GM08714 (cell line): Measurements from ENCODE around the gene MPHOSPH8.

ENCODE experiments used
- H3K4me3 ChIP-seq: fragments of 200-500 bp; sonication (Bioruptor generic); 2 replicates; pipeline ENCODE4 v1.5.1; 2014; ENCODE audit warnings: mild to moderate bottlenecking, low read length, inconsistent platforms
- ZNF274 ChIP-seq: IDR thresholded peaks from 2 replicates; pipeline ENCODE4 v1.6.1; 2012; ENCODE audit warnings: mild to moderate bottlenecking, low read depth, low read length

MPHOSPH8 gene

GRCh38 chr13:19633479-19634255, at the start of gene MPHOSPH8:
MPHOSPH8 (plus strand) TSS chr13:19633659; CDS start chr13:19633749, 90 bp downstream.
- TF ChIP-seq ZNF274, result no peak
- H3K4me3 ChIP-seq, result peak within 1 kb of the TSS; percentile 95

DNA sequence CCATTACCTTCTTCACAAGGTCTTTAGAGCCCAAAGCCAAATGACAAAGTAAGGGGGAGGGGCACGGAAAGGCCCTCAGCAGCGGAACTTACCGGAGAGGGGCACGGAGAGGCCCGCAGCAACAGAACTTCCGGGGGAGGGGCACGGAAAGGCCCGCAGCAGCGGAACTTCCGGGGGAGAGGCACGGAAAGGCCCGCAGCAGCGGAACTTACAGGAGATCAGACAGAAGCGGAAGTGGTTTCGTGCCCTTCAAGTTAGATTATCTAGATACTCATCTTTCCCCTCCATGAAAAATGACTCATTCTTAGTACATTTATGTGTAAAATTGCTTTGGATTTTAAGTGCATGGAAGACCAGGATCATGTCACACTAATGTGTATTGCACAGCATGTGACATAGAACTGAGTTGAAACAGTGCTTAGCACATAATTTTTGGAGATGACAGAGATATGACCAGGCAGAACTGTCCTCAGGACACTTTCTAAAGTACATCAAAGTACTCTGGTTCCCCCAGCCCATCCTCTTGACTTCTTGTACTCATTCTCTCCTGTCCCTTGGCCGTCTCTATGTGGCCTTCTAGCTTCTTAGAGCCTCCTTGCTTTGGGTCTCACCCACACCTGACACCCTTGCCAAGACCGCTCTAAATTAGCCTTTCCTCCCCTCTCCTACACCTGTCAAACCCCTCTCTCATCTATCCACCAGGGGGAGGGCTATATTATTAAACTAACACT, 46.4 kb upstream of the MPHOSPH8 start:
- no peak for TF ChIP-seq ZNF274
- peak overlapping the region; percentile 86 for H3K4me3 ChIP-seq

GRCh38 chr13:19587635-19588300, 45.7 kb upstream of the MPHOSPH8 start:
- no peak overlapping the region for H3K4me3 ChIP-seq
- TF ChIP-seq ZNF274, result no peak

DNA sequence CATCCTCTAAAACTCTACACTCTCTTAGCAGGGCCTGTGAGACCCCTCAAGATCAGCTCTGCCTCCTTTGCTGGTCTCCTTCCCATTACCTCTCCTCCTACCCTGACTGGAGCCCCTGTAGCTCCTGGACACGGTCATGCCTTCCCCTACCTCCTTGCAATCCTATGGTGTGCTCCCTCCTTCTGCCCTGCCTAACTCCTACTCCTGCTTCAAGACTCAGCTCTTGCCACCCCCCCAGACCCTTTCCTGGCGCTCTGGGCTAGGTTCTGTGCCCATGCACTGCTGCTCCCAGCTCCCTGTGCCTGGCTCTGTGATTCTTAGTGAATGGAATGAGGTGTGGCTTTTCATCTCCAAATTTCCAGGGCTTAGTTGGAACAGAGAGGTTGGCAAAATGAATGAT, 44.1 kb upstream of the MPHOSPH8 start:
- TF ChIP-seq ZNF274, result no peak
- H3K4me3 ChIP-seq, result no peak overlapping the region

- H3K4me3 ChIP-seq, result no peak overlapping the region
- no peak for TF ChIP-seq ZNF274
Measured at GRCh38 chr13:19590423-19590822, 43.0 kb upstream of the MPHOSPH8 start.

GRCh38 chr13:19591864-19592263, 41.6 kb upstream of the MPHOSPH8 start:
- no peak for TF ChIP-seq ZNF274
- H3K4me3 ChIP-seq, result no peak overlapping the region

- H3K4me3 ChIP-seq, result no peak overlapping the region
- TF ChIP-seq ZNF274, result no peak
Measured at GRCh38 chr13:19592657-19593180, 40.7 kb upstream of the MPHOSPH8 start.

- no peak overlapping the region for H3K4me3 ChIP-seq
- no peak for TF ChIP-seq ZNF274
Measured at GRCh38 chr13:19596086-19596485, 37.4 kb upstream of the MPHOSPH8 start.

DNA sequence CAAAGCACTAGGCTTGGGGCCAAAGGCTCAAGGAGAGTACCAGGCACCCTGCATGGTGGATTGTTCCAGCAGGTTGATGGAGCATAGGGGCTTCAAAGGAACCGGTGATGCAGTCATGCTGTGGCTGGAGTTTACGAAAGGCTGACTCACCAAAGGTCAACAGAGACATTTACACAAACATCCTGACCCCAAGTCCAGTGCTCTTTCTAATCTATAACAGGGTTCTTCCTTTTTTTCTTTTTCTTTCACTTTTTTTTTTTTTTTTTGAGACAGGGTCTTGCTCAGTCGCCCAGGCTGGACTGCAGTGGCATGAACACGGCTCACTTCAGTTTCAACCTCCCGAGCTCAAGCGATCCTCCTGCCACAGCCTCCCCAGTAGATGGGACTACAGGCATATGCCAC, 36.5 kb upstream of the MPHOSPH8 start:
- H3K4me3 ChIP-seq, result no peak overlapping the region
- TF ChIP-seq ZNF274, result no peak

DNA sequence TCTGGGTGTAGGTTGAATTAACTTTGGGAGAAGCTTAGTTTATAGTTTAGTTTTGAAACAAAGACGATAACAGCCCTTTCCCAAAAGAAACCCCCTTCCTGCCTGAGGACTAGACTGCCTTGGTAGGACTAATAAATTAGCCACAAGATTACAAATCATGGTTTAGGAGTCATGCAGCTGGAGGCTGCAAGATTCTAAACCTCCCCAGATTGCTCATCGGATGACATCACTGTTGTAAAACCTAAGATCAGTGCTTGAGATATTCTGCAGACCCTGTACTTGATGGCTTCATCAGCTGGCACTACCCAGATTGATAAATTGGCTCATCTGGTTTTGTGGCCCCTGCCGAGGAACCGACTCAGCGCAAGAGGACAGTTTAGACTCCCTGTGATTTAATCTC, 35.9 kb upstream of the MPHOSPH8 start:
- TF ChIP-seq ZNF274, result no peak
- H3K4me3 ChIP-seq, result no peak overlapping the region

- TF ChIP-seq ZNF274, result no peak
- peak overlapping the region; percentile 76; the same call in 1 of the 2 replicates for H3K4me3 ChIP-seq
Measured at GRCh38 chr13:19601749-19602725, 31.4 kb upstream of the MPHOSPH8 start.

GRCh38 chr13:19604306-19604705, 29.2 kb upstream of the MPHOSPH8 start:
- no peak for TF ChIP-seq ZNF274
- no peak overlapping the region for H3K4me3 ChIP-seq
